IMR-90 (cell line): ENCODE results near the gene SMYD5. TPM values are rescaled to one million over a fixed set of nuclear protein-coding genes. Genes with fewer than 3 reads are reported as not detected.

Experiments
- ATAC-seq: fragments of 200-7000 bp; cut with Tn5 transposase; 2 replicates; pipeline ENCODE4 v1.9.1; 2020; ENCODE audit warnings: low read depth, mild to moderate bottlenecking, moderate library complexity
- BruUV-seq: library from RNA; stranded (reverse); fragments of 400-500 nt; replicated peaks from 2 replicates; lab custom pipeline; 2021; lab: Mats Ljungman, UMichigan
- CTCF ChIA-PET: fragments of 300-600 bp; formaldehyde crosslinking; extraction: SDS; loops from one replicate; lab custom pipeline; 2021; ENCODE audit warnings: antibody characterized with exemption; lab: Yijun Ruan, JAX
- POLR2A ChIA-PET: fragments of 300-600 bp; sonication (Branson Sonifier 250); formaldehyde crosslinking; loops from one replicate; lab custom pipeline; 2022; ENCODE audit warnings: antibody characterized with exemption; ENCODE audit not compliant: unreplicated experiment; lab: Charles Lee
- DNase-seq: peaks from one replicate; pipeline ENCODE4 v3.0.0; 2013
- H2AFZ ChIP-seq: replicated peaks from 2 replicates; pipeline ENCODE3; 2013; ENCODE audit warnings: low read length, mild to moderate bottlenecking; ENCODE audit not compliant: poor library complexity
- H2AK5ac ChIP-seq: 2 replicates; pipeline ENCODE4 v1.6.1; 2013; ENCODE audit warnings: low read depth, low read length, inconsistent platforms
- H2AK9ac ChIP-seq: replicated peaks from 2 replicates; pipeline ENCODE3; 2013; ENCODE audit warnings: mild to moderate bottlenecking, low read depth, low read length, moderate library complexity; ENCODE audit not compliant: poor library complexity
- H2BK120ac ChIP-seq: 2 replicates; pipeline ENCODE4 v1.6.1; 2013; ENCODE audit warnings: low read depth, low read length, inconsistent platforms
- H2BK15ac ChIP-seq: 3 replicates; pipeline ENCODE4 v1.6.1; 2013; ENCODE audit warnings: low read depth, low read length, inconsistent platforms
- H2BK20ac ChIP-seq: 2 replicates; pipeline ENCODE4 v1.6.1; 2013; ENCODE audit warnings: low read depth, mild to moderate bottlenecking, inconsistent platforms, low read length, moderate library complexity
- H2BK5ac ChIP-seq: 2 replicates; pipeline ENCODE4 v1.6.1; 2013; ENCODE audit warnings: mild to moderate bottlenecking, low read depth, low read length, inconsistent platforms; ENCODE audit not compliant: poor library complexity, severe bottlenecking
- H3K14ac ChIP-seq: replicated peaks from 2 replicates; pipeline ENCODE4 v1.6.1; 2013; ENCODE audit warnings: low read depth, low read length, inconsistent platforms
- H3K18ac ChIP-seq: 2 replicates; pipeline ENCODE4 v1.6.1; 2013; ENCODE audit warnings: low read depth, low read length, control low read depth
- H3K23ac ChIP-seq: 2 replicates; pipeline ENCODE4 v1.6.1; 2013; ENCODE audit warnings: low read depth, low read length, inconsistent platforms
- H3K27ac ChIP-seq: 2 replicates; pipeline ENCODE4 v1.5.1; 2013; ENCODE audit warnings: mild to moderate bottlenecking, control low read depth, low read length; ENCODE audit not compliant: insufficient read depth
- H3K27me3 ChIP-seq: 2 replicates; pipeline ENCODE4 v1.6.1; 2013; ENCODE audit warnings: low read length; ENCODE audit not compliant: control insufficient read depth, insufficient read depth
- H3K36me3 ChIP-seq: 2 replicates; pipeline ENCODE4 v1.6.1; 2013; ENCODE audit warnings: low read length, mixed read lengths; ENCODE audit not compliant: control insufficient read depth, insufficient read depth
- H3K4ac ChIP-seq: 2 replicates; pipeline ENCODE4 v1.6.1; 2013; ENCODE audit warnings: low read depth, low read length, inconsistent platforms
- H3K4me1 ChIP-seq: 2 replicates; pipeline ENCODE4 v1.6.1; 2013; ENCODE audit warnings: low read length, mixed read lengths; ENCODE audit not compliant: control insufficient read depth, insufficient read depth
- H3K4me2 ChIP-seq: 2 replicates; pipeline ENCODE4 v1.6.1; 2013; ENCODE audit warnings: low read depth, mild to moderate bottlenecking, control low read depth, low read length, moderate library complexity
- H3K4me3 ChIP-seq: 2 replicates; pipeline ENCODE4 v1.5.1; 2013; ENCODE audit warnings: low read depth, mild to moderate bottlenecking, control low read depth, low read length, moderate library complexity; ENCODE audit not compliant: insufficient read depth
- H3K56ac ChIP-seq: 2 replicates; pipeline ENCODE4 v1.6.1; 2013; ENCODE audit warnings: low read length, inconsistent platforms; ENCODE audit not compliant: insufficient read depth; ENCODE audit errors: extremely low read depth
- H3K79me1 ChIP-seq, 2 experiments: 2 replicates each; pipeline ENCODE4 v1.6.1; 2013; ENCODE audit warnings: low read length in 2 of 2, inconsistent platforms in 1 of 2, low read depth in 1 of 2
- H3K9ac ChIP-seq: 2 replicates; pipeline ENCODE4 v1.6.1; 2013; ENCODE audit warnings: low read depth, low read length, control low read depth
- H3K9me1 ChIP-seq: 2 replicates; pipeline ENCODE4 v1.6.1; 2013; ENCODE audit warnings: low read length, inconsistent platforms; ENCODE audit not compliant: insufficient read depth
- H3K9me3 ChIP-seq: 2 replicates; pipeline ENCODE4 v1.6.1; 2013; ENCODE audit warnings: low read length; ENCODE audit not compliant: control insufficient read depth, insufficient read depth
- H4K20me1 ChIP-seq: 2 replicates; pipeline ENCODE4 v1.6.1; 2013; ENCODE audit warnings: low read length, inconsistent platforms; ENCODE audit not compliant: insufficient read depth
- H4K5ac ChIP-seq: 2 replicates; pipeline ENCODE4 v1.6.1; 2013; ENCODE audit warnings: mild to moderate bottlenecking, low read depth, low read length, control low read depth
- H4K8ac ChIP-seq, 2 experiments: 2 replicates each; pipeline ENCODE4 v1.6.1; 2013; ENCODE audit warnings: low read depth in 2 of 2, low read length in 2 of 2, control low read depth in 1 of 2, inconsistent platforms in 1 of 2
- H4K91ac ChIP-seq: 2 replicates; pipeline ENCODE4 v1.6.1; 2013; ENCODE audit warnings: low read depth, low read length, inconsistent platforms; ENCODE audit not compliant: insufficient read depth
- BHLHE40 ChIP-seq: fragments of 150-350 bp; IDR thresholded peaks from 2 replicates; pipeline ENCODE4 v1.6.1; 2016; ENCODE audit warnings: mild to moderate bottlenecking, low read depth, low read length
- CHD1 ChIP-seq: IDR thresholded peaks from 2 replicates; pipeline ENCODE4 v1.6.1; 2012; ENCODE audit warnings: low read depth, low read length, improper control_type of control experiment
- ELK1 ChIP-seq: fragments of 150-350 bp; IDR thresholded peaks from 2 replicates; pipeline ENCODE4 v1.6.1; 2016; ENCODE audit warnings: low read depth, mild to moderate bottlenecking, low read length, moderate library complexity, borderline replicate concordance
- FOS ChIP-seq: fragments of 150-350 bp; IDR thresholded peaks from 2 replicates; pipeline ENCODE4 v1.6.1; 2016; ENCODE audit warnings: low read depth, low read length
- MAFK ChIP-seq: IDR thresholded peaks from 2 replicates; pipeline ENCODE4 v1.6.1; 2012; ENCODE audit warnings: low read depth, low read length, improper control_type of control experiment
- MAZ ChIP-seq: IDR thresholded peaks from 2 replicates; pipeline ENCODE4 v1.6.1; 2012; ENCODE audit warnings: low read depth, mild to moderate bottlenecking, low read length, improper control_type of control experiment, moderate library complexity, borderline replicate concordance
- MXI1 ChIP-seq: IDR thresholded peaks from 2 replicates; pipeline ENCODE4 v1.6.1; 2012; ENCODE audit warnings: low read depth, mild to moderate bottlenecking, low read length, moderate library complexity, borderline replicate concordance
- NFE2L2 ChIP-seq: fragments of 150-350 bp; IDR thresholded peaks from 2 replicates; pipeline ENCODE4 v1.6.1; 2016; ENCODE audit warnings: low read depth, mild to moderate bottlenecking, low read length
- POLR2A ChIP-seq: IDR thresholded peaks from 2 replicates; pipeline ENCODE4 v1.6.1; 2012; ENCODE audit warnings: mild to moderate bottlenecking, low read depth, low read length
- RAD21 ChIP-seq: IDR thresholded peaks from 2 replicates; pipeline ENCODE4 v1.6.1; 2012; ENCODE audit warnings: low read length, improper control_type of control experiment
- RCOR1 ChIP-seq: IDR thresholded peaks from 2 replicates; pipeline ENCODE4 v1.6.1; 2012; ENCODE audit warnings: mild to moderate bottlenecking, low read length, improper control_type of control experiment; ENCODE audit not compliant: insufficient replicate concordance
- RFX5 ChIP-seq: IDR thresholded peaks from 2 replicates; pipeline ENCODE4 v1.8.0; 2012; ENCODE audit warnings: low read depth, mild to moderate bottlenecking, low read length, moderate library complexity
- SMC3 ChIP-seq: fragments of 150-350 bp; IDR thresholded peaks from 2 replicates; pipeline ENCODE4 v1.6.1; 2016; ENCODE audit warnings: low read depth, mild to moderate bottlenecking, antibody characterized with exemption, low read length, moderate library complexity
- USF2 ChIP-seq: fragments of 150-350 bp; IDR thresholded peaks from 2 replicates; pipeline ENCODE4 v1.6.1; 2017; ENCODE audit warnings: mild to moderate bottlenecking, antibody characterized with exemption, low read length, low read depth
- WGBS, 2 experiments: methylation state at CpG; one replicate each; pipeline versions ENCODE4 v1.1.5 to v1.1.7; 2013; ENCODE audit warnings: missing lambda C conversion rate in 2 of 2; ENCODE audit not compliant: insufficient read length in 1 of 2; ENCODE audit errors: extremely low coverage in 2 of 2; 5-methylcytosine and 5-hydroxymethylcytosine counted together
- dilution Hi-C: fragments of 300-500 bp; cut with HindIII; formaldehyde crosslinking; loops from one replicate; pipeline ENCODE4 v1.14.3; 2018; ENCODE audit warnings: low sequenced_read_pairs; ENCODE audit not compliant: unreplicated experiment
- in situ Hi-C: fragments of 300-500 bp; cut with MboI; formaldehyde crosslinking; loops from 3 replicates; pipeline ENCODE4 v1.14.3; 2019; ENCODE audit warnings: low sequenced_read_pairs, inconsistent platforms, mixed read lengths
- intact Hi-C: fragments of 100-400 bp; cut with micrococcal nuclease; formaldehyde crosslinking; loops from 2 replicates; pipeline ENCODE4 v1.10.0; 2022
- polyA plus RNA-seq, 3 experiments: library from polyadenylated mRNA; depleted of rRNA; stranded (reverse); fragments of >200 nt; gene quantifications; 2 replicates each; pipeline ENCODE4 v1.2.3, GENCODE V29; 2012; ENCODE audit warnings: low replicate concordance in 1 of 3
- total RNA-seq: library from RNA; depleted of rRNA; stranded (reverse); fragments of >200 nt; gene quantifications from 2 replicates; pipeline ENCODE4 v1.2.3, GENCODE V29; 2012
- TF ChIP-seq, protein P1 (sequence below): conservative IDR thresholded peaks from 2 replicates; pipeline ENCODE4 v1.5.1; 2012; ENCODE audit warnings: mild to moderate bottlenecking, low read depth, low read length, improper control_type of control experiment

SMYD5 gene
- total and polyA plus RNA-seq, 2 of the 4 experiments (the other 2 are of a cell fraction): 17.8 to 19.7 TPM

GRCh38 chr2:73238149-73238548 lies 24.1 kb downstream of the SMYD5 start:
- Histone ChIP-seq H3K4ac (no peak overlapping the region), H2AK9ac (no peak overlapping the region), H2BK20ac (no peak overlapping the region), H3K14ac (no peak overlapping the region), H2BK120ac (no peak overlapping the region), H4K20me1 (peaks cover 69% of the 10 kb centered on the region), H3K36me3 (peaks cover 19% of the 10 kb centered on the region), H3K4me1 (peaks cover 3% of the 10 kb centered on the region), H2BK15ac (no peak overlapping the region), H3K4me3 (no peak overlapping the region), H2AK5ac (no peak overlapping the region), H3K9me1 (peaks cover 10% of the 10 kb centered on the region), H3K4me2 (no peak overlapping the region), H4K8ac (no peak overlapping the region), H2BK5ac (no peak overlapping the region), H3K79me1 (peaks cover 21 to 64% of the 10 kb centered on the region in 2 experiments), H2AFZ (no peak overlapping the region), H4K91ac (no peak overlapping the region), H4K5ac (no peak overlapping the region), H3K9ac (no peak overlapping the region), H3K56ac (no peak overlapping the region), H3K18ac (no peak overlapping the region), H3K9me3 (no peaks in the 10 kb centered on the region), H3K27ac (no peak overlapping the region), H3K23ac (no peak overlapping the region), H3K27me3 (no peaks in the 10 kb centered on the region)
- TF ChIP-seq USF2 (no peak), CHD1 (no peak), FOS (no peak), RAD21 (no peak), MAFK (no peak), POLR2A (no peak), NFE2L2 (no peak), MAZ (no peak), RCOR1 (no peak), ELK1 (no peak), RFX5 (no peak), SMC3 (no peak), BHLHE40 (no peak), MXI1 (no peak)
- TF ChIP-seq, protein P1, sequence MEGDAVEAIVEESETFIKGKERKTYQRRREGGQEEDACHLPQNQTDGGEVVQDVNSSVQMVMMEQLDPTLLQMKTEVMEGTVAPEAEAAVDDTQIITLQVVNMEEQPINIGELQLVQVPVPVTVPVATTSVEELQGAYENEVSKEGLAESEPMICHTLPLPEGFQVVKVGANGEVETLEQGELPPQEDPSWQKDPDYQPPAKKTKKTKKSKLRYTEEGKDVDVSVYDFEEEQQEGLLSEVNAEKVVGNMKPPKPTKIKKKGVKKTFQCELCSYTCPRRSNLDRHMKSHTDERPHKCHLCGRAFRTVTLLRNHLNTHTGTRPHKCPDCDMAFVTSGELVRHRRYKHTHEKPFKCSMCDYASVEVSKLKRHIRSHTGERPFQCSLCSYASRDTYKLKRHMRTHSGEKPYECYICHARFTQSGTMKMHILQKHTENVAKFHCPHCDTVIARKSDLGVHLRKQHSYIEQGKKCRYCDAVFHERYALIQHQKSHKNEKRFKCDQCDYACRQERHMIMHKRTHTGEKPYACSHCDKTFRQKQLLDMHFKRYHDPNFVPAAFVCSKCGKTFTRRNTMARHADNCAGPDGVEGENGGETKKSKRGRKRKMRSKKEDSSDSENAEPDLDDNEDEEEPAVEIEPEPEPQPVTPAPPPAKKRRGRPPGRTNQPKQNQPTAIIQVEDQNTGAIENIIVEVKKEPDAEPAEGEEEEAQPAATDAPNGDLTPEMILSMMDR: no peak
- no peak for DNase-seq
- no TSS peak for BruUV-seq
- no CpG with 5 or more reads among the region's 3 CpGs for whole genome bisulfite sequencing, 2 experiments
- POLR2A ChIA-PET: no interaction called here
- dilution Hi-C loops (no loop called here), intact Hi-C loops (no loop called here), in situ Hi-C loops (no loop called here)
- CTCF ChIA-PET: interaction anchor here (0.5 kb wide), 1 partner anchor 25 kb away, joined by 3 read pairs; no protein-coding TSS in a partner anchor
- ATAC-seq: no peak
